Loucy (cell line): ENCODE data around the gene FASTKD3.
A peak's percentile ranks its signal among the peaks of the same experiment; 100 is the strongest.

Source experiments
- H2AFZ ChIP-seq: fragments of 200-600 bp; sonication (generic); 2 replicates; pipeline ENCODE4 v1.6.0; 2016; ENCODE audit warnings: antibody characterized with exemption, mild to moderate bottlenecking, low read length, moderate library complexity
- H3F3A ChIP-seq: fragments of 200-600 bp; 2 replicates; pipeline ENCODE4 v1.6.0; 2016; ENCODE audit warnings: antibody characterized with exemption, low read depth, mild to moderate bottlenecking
- H3K27me3 ChIP-seq: fragments of 200-600 bp; sonication (generic); 2 replicates; pipeline ENCODE4 v1.6.1; 2014; ENCODE audit warnings: low read length, mild to moderate bottlenecking; ENCODE audit not compliant: insufficient read depth, poor library complexity, severe bottlenecking
- H3K36me3 ChIP-seq: fragments of 200-600 bp; sonication (generic); 2 replicates; pipeline ENCODE4 v1.6.1; 2016; ENCODE audit warnings: low read length; ENCODE audit not compliant: insufficient read depth
- H3K4me1 ChIP-seq: fragments of 200-600 bp; sonication (generic); 2 replicates; pipeline ENCODE4 v1.5.1; 2014; ENCODE audit warnings: low read length, mild to moderate bottlenecking; ENCODE audit not compliant: insufficient read depth, poor library complexity, severe bottlenecking
- H3K4me2 ChIP-seq: fragments of 200-600 bp; sonication (generic); 2 replicates; pipeline ENCODE4 v1.6.0; 2014; ENCODE audit warnings: antibody characterized with exemption, low read length, low read depth, mild to moderate bottlenecking; ENCODE audit not compliant: poor library complexity, severe bottlenecking
- H3K4me3 ChIP-seq: fragments of 200-600 bp; sonication (generic); 2 replicates; pipeline ENCODE4 v1.5.1; 2014; ENCODE audit warnings: low read length, mild to moderate bottlenecking, mixed read lengths; ENCODE audit not compliant: poor library complexity, severe bottlenecking
- H3K79me2 ChIP-seq: fragments of 200-600 bp; sonication (generic); 2 replicates; pipeline ENCODE4 v1.6.1; 2014; ENCODE audit warnings: low read length; ENCODE audit not compliant: insufficient read depth
- H3K9ac ChIP-seq: fragments of 200-600 bp; sonication (generic); 2 replicates; pipeline ENCODE4 v1.6.0; 2014; ENCODE audit warnings: mild to moderate bottlenecking, low read depth, low read length, moderate library complexity; ENCODE audit not compliant: poor library complexity, severe bottlenecking
- H3K9me2 ChIP-seq: fragments of 200-600 bp; sonication (generic); replicated peaks from 2 replicates; pipeline ENCODE4 v1.6.1; 2016; ENCODE audit warnings: low read depth, low read length, mixed read lengths
- H3K9me3 ChIP-seq: fragments of 200-600 bp; sonication (generic); 2 replicates; pipeline ENCODE4 v1.6.1; 2014; ENCODE audit warnings: mild to moderate bottlenecking, antibody characterized with exemption, low read length, low read depth; ENCODE audit not compliant: insufficient read depth
- H4K20me1 ChIP-seq: fragments of 200-600 bp; sonication (generic); 2 replicates; pipeline ENCODE4 v1.6.0; 2014; ENCODE audit warnings: antibody characterized with exemption, low read length, mild to moderate bottlenecking; ENCODE audit not compliant: insufficient read depth, poor library complexity, severe bottlenecking
- EZH2phosphoT487 ChIP-seq: fragments of 200-600 bp; IDR thresholded peaks from 2 replicates; pipeline ENCODE4 v1.6.1; 2018; ENCODE audit warnings: antibody characterized with exemption, mild to moderate bottlenecking, moderate library complexity, borderline replicate concordance
- TF ChIP-seq, protein P1 (sequence below): fragments of 200-600 bp; sonication (generic); conservative IDR thresholded peaks from 2 replicates; pipeline ENCODE4 v1.5.1; 2014; ENCODE audit warnings: mild to moderate bottlenecking, antibody characterized with exemption, low read length

FASTKD3 gene

DNA sequence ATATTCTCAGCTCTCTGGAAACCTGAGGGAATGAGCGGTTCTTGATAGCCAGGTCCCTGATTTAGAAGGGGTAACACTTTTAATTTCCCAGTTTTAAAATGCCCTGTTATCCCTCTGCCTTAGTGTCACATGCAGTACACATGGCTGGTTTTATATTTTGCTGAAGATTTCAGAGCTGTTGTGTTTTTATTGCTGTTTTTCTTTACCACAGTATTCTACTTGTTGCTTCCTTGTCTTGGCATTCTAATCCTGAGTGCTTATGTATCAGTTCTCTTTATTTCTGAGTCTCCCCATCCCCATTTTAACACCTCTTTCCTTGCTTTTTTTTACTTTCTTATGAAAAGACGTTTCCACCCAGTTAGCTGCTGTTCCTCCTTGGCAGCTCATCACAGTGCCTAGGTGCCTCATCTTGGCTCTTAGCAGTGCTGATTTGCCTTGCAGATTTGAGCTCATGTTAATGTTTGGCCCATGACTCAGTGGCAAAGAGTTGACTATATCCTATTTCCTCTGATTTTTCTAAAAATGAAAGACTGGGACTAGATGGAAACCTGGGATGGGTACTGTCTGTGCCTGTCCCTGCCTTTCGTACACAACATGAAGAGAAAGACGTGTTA, 3.8 kb upstream of the FASTKD3 start:
- H3K9me3 ChIP-seq: no peaks in the 10 kb centered on the region
- H3K36me3 ChIP-seq: peaks cover 24% of the 10 kb centered on the region
- H3K4me3 ChIP-seq: peak overlapping the region; percentile 97
- TF ChIP-seq EZH2phosphoT487: no peak
- TF ChIP-seq, protein P1, sequence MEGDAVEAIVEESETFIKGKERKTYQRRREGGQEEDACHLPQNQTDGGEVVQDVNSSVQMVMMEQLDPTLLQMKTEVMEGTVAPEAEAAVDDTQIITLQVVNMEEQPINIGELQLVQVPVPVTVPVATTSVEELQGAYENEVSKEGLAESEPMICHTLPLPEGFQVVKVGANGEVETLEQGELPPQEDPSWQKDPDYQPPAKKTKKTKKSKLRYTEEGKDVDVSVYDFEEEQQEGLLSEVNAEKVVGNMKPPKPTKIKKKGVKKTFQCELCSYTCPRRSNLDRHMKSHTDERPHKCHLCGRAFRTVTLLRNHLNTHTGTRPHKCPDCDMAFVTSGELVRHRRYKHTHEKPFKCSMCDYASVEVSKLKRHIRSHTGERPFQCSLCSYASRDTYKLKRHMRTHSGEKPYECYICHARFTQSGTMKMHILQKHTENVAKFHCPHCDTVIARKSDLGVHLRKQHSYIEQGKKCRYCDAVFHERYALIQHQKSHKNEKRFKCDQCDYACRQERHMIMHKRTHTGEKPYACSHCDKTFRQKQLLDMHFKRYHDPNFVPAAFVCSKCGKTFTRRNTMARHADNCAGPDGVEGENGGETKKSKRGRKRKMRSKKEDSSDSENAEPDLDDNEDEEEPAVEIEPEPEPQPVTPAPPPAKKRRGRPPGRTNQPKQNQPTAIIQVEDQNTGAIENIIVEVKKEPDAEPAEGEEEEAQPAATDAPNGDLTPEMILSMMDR: no peak
- H3K9me2 ChIP-seq: no peaks in the 10 kb centered on the region
- peak overlapping the region; percentile 97 for H3K4me2 ChIP-seq
- H4K20me1 ChIP-seq: peaks cover 48% of the 10 kb centered on the region
- no peak overlapping the region for H3K9ac ChIP-seq
- H3F3A ChIP-seq: no peaks in the 10 kb centered on the region
- peaks cover 4% of the 10 kb centered on the region for H3K27me3 ChIP-seq
- H2AFZ ChIP-seq: no peak overlapping the region
- peaks cover 37% of the 10 kb centered on the region for H3K4me1 ChIP-seq
- peaks cover 81% of the 10 kb centered on the region for H3K79me2 ChIP-seq

DNA sequence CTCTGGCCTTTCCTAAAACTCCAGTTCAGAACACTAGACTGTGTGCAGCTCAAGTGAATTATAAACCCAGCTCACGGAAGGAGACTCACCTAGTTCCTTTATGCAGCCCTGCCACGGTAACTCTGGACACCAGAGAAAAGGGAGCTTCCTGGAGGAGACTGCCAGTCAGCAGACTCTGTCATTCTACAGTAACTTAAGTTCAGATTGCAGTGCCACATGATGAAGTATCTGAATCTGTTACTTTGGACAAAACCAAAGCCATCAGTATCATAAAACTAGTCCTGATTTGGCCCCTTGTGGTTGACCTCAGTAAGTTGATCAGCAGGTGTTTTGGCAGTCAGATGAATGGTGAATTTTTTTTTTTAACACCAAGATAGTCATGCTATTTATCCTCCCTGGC, 2.8 kb upstream of the FASTKD3 start:
- Histone ChIP-seq H2AFZ (no peak overlapping the region), H4K20me1 (peaks cover 48% of the 10 kb centered on the region), H3K27me3 (peaks cover 4% of the 10 kb centered on the region), H3K9ac (peak overlapping the region; percentile 87), H3K9me2 (no peaks in the 10 kb centered on the region), H3K79me2 (peaks cover 90% of the 10 kb centered on the region), H3K4me3 (peak overlapping the region; percentile 97), H3F3A (no peaks in the 10 kb centered on the region), H3K4me2 (peak overlapping the region; percentile 97), H3K9me3 (no peaks in the 10 kb centered on the region), H3K36me3 (peaks cover 16% of the 10 kb centered on the region; the same call in 1 of the 2 replicates), H3K4me1 (peaks cover 44% of the 10 kb centered on the region)
- TF ChIP-seq EZH2phosphoT487: no peak
- TF ChIP-seq, protein P1: no peak

DNA sequence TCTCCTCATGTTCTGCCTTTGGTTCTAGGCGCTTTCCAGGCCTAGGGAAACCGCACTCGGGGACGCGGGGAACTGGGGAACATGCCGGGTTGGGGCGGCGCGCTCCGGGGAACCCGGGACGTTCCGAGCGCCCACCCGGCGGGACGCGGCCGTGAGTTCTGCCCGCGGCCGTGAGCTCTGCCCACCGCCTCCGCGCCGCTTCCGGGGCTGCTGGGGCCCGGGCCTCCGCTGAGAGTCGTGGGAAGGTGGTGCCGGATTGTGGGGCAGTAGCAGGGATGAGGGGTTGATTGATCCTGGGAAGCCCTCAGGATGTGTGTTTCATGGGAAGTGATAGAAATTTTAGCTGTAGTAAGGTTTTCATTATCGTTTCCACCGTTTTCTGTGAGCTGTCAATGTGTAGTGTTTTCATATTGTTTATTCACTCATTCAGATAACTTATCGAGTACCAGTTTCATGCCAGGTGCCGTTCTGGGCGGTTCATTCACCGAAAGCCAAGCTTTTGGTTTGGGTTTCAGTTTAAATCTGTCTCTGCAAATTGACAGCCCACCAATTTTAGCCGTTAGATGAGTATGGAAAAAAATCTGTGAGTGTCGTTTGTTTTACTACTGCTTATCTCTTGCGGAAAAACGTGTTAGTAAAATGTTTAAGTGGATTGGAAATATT, 774 bp upstream of the FASTKD3 start:
- Histone ChIP-seq H3K4me3 (peak overlapping the region; percentile 97), H3K9me3 (no peaks in the 10 kb centered on the region), H3K4me2 (peak overlapping the region; percentile 97), H2AFZ (peak overlapping the region; percentile 87), H3K4me1 (peaks cover 63% of the 10 kb centered on the region), H4K20me1 (peaks cover 48% of the 10 kb centered on the region), H3F3A (no peaks in the 10 kb centered on the region), H3K27me3 (peaks cover 4% of the 10 kb centered on the region), H3K36me3 (no peaks in the 10 kb centered on the region), H3K9me2 (no peaks in the 10 kb centered on the region), H3K79me2 (peaks cover 78% of the 10 kb centered on the region), H3K9ac (peak overlapping the region; percentile 87)
- no peak for TF ChIP-seq EZH2phosphoT487
- TF ChIP-seq, protein P1: no peak
